HS-5 (cell line): Measurements from ENCODE around the gene MYO6.

Experiments
- DNase-seq: peaks from one replicate; pipeline ENCODE4 v3.0.0-alpha.2; 2012; ENCODE audit warnings: low read depth

Gene MYO6

DNA sequence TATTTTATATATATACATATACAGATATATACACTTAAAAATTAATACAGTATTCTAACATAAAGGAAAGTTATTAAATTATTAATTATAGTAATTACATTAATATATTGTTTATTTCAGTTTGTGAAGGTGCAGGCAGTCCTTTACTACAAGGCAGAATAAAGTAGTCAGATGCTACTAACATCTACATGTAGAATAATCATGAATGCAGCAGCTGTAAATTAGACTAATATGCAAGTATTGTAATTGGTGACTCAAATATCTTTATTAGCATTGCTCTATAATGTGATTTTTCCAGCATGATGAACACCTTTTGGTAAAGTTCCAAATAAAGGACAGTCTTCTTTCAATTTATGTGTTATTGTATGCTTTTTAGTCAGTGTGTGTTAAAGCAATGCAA is 17.3 kb downstream of the MYO6 start:
- no peak for DNase-seq

- DNase-seq: no peak
These were observed 21.8 kb downstream of the MYO6 start for GRCh38 chr6:75770844-75771243.

GRCh38 chr6:75775219-75775618 is 26.2 kb downstream of the MYO6 start:
- no peak for DNase-seq

DNA sequence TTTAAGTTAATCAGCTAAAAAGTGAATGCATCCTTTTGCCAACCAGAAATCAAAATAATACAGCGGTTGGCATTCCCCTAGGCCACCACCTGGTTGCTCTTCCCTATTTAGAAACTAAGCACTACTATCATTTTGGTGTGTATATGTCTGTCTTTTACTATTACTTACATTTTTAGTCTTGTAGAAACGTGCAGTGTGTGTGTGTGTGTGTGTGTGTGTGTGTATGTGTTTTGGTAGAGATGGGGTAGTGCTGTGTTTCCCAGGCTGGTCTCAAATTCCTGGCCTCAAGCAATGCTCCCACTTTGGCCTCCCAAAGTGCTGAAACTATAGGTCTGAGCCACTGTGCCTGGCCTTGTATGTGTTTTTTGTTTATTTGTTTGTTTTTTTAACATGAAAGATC is 27.4 kb downstream of the MYO6 start:
- no peak for DNase-seq

DNA sequence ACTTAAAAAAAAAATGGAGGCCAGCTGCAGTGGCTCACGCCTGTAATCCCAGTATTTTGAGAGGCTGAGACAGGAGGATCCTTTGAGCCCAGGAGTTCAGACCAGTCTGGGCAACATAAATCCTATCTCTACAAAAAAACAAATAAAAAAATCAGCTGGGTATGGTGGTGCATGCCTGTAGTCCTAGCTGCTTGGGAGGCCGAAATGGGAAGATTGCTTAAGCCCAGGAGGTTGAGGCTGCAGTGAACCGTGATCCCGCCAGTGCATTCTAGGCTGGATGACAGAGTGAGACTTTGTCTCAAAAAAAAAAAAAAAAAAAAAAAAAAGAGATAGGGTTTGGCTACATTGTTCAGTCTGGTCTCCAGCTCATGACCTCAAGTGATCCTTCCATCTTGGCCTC is 29.7 kb downstream of the MYO6 start:
- DNase-seq: no peak

- no peak for DNase-seq
These were observed 37.1 kb downstream of the MYO6 start for GRCh38 chr6:75786152-75786551.

DNA sequence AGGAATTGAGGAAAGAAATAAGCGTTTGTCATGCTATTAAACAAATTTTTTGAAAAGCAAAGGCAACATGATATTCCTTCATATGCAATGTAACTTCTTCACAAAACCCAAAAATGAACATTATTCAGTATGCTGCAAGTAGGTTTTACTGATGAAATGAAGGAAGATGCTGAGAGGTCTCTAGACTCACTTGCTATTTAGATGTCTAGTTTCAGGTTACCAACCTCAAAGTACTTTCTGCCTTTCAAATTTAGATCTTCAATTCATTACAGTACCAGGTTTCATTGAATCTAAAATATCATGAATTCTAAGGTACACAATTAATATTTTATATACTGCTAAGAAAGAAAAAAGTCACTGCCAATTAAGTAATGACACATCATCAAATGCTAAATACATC is 39.9 kb downstream of the MYO6 start:
- no peak for DNase-seq

DNA sequence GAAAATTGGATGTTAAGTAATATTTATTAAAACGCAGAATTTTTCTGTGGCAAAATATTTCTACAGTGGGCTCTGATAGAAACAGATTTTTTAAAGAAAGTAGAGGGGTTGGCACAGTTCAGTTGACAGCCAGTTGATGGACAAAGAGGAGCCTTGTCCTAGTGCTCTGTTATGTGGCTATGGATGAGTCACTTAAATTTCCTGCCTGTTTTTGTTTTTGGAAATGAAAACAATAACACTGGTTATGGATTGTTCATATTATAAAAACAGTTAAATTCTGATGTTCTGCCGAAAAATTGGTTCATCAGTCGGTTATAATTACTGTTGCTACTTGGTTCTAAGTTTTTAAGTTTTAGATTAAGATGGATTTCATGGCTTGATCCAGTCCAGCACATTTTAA is 42.8 kb downstream of the MYO6 start:
- DNase-seq: no peak

DNA sequence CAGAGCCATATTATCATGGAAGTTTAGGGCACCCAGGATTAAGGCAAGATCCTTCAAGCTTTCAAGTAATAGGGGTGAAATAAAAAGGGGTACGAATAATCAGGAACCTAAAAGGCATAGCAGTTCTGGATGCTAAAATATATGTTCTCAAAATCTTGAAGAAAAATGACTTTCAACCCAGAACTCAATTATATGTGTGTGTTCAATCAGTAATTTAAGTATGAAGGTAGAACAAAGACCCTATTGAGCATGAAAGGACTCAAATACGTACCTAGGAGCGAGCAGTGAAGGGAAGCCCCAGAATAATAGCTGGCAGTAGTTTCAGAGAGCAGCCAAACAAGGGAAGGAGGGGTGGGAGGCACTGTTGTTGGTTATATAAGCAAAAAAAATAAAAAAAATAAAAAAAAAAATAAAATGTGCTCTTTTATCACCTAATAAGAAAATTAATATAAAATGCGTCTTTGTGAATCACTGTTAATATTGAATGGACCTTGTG is 45.4 kb downstream of the MYO6 start:
- no peak for DNase-seq

DNA sequence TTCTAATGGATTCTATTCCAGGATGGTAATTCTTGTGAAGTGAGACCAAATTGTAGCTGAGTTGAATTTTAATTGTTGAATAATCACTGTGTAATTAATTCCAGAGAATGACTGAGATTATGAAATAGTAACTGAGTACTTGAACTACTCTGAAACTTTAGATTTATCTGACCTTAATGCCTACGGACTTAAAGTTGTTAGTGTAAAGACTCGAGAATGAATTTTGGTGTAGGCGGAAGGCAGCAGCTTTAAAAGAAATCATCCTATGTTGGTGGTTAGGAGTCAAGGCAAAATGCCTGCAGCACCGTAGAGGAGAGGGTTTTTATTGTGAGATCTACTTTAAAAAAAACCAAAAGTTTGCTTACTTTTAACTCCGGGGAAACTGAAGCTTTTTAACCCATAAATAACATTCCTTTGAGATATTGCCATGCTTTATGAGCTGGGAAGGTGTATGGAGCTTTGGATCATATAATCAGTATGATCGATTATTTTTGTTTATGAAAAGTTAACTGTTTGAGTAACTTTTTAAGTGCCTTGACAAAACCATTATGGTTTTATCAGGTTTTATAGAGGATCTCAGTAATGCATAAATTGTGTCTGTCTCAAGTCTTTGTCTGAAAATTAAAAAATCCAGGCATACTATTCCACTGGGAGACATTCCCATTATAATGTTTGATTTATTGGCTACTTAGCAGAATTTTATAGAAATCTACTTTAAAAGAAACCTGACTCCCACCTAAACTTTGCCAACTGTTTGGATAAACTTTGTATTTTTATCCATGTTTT is 46.1 kb downstream of the MYO6 start:
- DNase-seq: no peak

DNA sequence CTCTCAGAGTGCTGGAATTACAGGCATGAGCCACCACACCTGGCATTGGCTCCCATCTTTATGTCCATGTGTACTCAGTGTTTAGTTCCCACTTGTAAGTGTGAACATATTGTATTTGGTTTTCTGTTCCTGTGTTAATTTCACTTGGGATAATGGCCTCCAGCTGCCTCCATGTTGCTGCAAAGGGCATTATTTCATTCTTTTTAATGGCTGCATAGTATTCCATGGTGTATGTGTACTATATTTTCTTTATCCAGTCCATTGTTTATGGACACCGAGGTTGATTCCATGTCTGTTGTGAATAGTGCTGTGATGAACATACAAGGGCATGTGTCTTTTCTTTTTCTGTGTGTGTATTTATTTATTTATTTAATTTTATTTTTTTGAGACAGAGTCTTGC is 47.7 kb downstream of the MYO6 start:
- DNase-seq: no peak

DNA sequence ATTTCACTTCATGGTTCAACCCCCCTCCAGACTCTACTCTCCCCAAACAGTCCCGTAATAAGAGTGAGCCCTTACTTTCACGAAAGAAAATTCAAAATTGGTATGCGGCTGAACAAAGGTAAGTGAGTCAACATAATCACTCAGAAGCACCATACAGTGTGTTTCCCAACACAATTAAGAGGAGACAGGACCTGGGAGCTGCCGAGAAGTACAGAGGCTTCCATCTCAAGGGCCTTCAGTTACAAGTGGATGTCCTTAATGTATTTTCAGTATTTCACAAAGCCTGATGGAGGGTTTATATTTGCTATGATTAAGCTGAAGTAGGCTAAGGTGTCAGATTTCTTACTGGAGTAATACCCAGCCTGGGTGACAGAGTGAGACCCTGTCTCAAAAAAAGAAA is 51.1 kb downstream of the MYO6 start:
- no peak for DNase-seq

DNA sequence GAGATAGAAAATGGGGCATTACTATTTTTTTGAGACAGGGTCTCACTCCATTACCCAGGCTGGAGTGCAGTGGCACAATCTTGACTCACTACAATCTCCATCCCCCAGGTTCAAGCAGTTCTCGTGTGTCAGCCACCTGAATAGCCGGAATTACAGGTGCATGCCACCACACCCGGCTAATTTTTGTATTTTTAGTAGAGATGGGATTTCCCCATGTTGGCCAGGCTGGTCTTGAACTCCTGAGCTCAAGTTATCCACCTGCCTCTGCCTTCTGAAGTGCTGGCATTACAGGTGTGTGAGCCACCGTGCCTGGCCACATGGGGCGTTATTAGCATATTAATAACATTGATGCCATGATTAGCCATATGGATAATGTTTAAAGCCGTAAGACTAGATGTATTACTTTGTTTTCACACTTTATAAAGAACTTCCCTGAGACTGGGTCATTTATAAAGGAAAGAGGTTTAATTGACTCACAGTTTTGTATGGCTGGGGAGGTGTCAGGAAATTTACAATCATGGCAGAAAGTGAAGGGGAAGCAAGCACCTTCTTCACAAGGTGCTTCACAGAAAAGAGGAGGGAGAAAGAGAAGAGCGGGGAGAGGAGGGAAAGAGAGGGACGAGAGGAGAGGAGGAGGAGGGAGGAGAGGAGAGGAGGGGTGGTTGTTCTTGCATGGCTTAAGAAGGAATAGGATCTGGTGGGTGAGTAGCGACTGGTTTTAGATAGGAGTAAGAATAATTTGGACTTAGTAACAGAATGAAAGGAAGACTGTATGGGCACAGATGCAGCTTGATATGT is 51.9 kb downstream of the MYO6 start:
- DNase-seq: no peak

- no peak for DNase-seq
These were observed 53.3 kb downstream of the MYO6 start for GRCh38 chr6:75802366-75802765.

GRCh38 chr6:75808507-75808906 is 59.5 kb downstream of the MYO6 start:
- no peak for DNase-seq

DNA sequence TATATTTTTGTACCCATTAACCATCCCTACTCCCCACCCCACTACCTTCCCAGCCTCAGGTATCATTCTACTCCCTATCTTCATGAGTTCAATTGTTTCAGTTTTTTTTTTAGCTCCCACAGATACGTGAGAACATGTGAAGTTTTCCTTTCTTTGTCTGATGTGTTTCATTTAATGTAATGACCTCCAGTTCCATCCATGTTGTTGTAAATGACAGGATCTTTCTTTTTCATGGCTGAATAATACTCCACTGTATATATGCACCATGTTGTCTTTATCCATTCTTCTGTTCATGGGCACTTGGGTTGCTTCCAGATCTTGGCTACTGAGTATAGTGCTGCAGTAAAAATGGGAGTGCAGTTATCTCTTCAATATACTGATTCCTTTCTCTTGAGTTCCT is 63.5 kb downstream of the MYO6 start:
- DNase-seq: no peak

DNA sequence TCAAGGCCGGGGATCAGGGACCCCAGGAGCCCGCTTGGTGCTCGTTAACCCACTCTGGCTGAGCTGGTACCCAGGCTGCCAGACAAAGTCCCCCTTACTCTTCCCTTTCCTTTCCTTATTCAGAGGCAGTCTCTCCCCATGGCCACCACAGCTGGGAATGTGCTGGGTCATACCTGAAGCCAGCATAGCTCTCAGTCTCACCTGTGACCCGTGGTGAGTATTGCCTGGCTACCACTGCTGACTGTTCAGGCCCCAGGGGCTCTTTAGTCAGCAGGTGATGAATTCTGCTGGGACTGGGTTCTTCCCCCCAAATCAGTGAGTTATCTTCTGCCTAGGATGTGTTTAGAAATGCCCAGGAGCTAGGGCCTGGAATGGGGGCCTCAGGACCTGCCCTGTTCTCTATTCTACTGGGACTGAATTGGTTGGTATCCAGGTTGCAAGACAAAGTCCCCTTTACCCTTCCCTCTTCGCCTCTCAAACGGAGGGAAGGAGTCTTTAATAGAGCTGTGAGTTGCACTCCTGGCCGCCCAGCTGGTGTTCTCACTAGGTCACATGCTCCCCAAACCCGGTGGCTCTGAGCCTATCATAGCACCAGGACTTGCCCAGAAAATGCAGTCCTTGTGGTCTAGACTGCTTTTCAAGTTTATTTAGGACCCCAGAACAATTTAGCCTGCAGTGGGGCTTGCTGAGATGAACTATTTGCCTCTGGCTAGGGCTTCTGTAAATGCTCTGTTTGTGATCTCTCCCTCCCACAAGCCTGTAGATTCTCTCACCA is 64.6 kb downstream of the MYO6 start:
- no peak for DNase-seq

- DNase-seq: no peak
These were observed 66.7 kb downstream of the MYO6 start for GRCh38 chr6:75815756-75816155.

DNA sequence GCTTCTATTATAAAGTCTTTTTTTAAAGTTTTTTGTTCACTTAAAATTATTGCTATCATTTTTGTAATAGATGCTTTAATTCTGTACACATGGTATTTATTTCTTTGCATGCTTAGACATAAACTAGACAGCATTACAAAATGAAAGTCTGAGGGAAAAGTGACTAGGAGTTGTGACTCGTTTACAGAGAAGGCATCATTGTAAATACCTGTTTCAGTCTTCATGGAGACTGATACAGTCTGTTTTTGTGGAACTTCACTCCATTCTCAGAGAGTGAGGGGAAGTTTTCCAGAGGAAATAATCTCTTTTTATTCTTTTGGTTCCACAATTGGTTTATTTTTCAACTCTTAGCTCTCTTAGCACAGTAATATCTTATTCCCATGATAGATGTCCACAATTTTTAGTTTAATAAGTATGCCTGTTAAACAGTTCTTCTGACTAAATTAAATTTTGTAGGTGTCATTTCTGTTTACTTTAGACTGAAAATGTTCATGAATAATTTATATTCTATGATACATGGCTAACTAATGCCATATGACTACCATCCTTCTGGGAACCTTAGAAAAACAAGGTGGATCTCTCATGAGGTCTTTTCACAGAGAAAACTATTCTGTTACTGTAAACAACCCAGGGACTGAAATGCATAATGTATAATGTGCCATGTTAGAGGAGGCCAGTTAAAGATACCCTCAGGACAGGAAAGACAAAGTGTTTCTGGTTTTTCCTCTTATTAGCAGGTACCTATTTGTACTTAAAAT is 69.2 kb downstream of the MYO6 start:
- DNase-seq: no peak

GRCh38 chr6:75819776-75820487 is 70.9 kb downstream of the MYO6 start:
- no peak for DNase-seq

DNA sequence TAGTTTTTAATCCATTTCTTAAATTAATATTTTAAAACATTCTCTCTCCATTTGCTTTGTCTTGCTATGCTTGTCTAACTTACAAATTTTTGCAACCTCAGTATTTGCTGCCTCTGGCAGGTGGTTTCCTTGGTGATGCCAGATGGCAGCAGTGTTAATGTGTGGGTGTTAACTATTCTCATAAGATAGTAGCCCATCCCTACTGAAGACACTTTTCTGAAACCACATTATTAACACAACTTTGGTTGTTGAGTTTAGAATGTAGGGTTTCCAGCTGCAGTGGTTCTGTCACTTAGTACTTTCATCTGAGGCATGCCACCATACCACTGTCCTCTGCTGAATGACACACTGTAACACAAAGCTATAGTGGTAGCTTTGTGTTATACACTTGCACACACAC is 75.1 kb downstream of the MYO6 start:
- DNase-seq: no peak
